Measurements from ENCODE around the gene PROB1. TPM values are rescaled to one million over a fixed set of nuclear protein-coding genes. Genes with fewer than 3 reads are reported as not detected.

PROB1 gene
- total and polyA plus RNA-seq, 2 of the 13 experiments (the other 11 are each of a cell fraction or from before 2014, with no cell fraction given): 0.69 to 1.1 TPM

- no peaks in the 10 kb centered on the region; the same call in 1 of the 2 replicates for H4K20me1 ChIP-seq (ENCODE audit: insufficient read depth, low read length)
- no peak overlapping the region for H3K27ac ChIP-seq (ENCODE audit: extremely low read length, insufficient read depth, low read length)
- no peak for DNase-seq (ENCODE audit: low spot score)
- H3K36me3 ChIP-seq (replicated peaks in 1 of 2; ENCODE audit: control insufficient read depth in 1 of 2, insufficient read depth in 2 of 2, low read length in 2 of 2): no peaks in the 10 kb centered on the region; a peak in 2 of 5 replicates
- in situ Hi-C loops (cut with HindIII; ENCODE audit: extremely low pct_ligation_motif_present, low pct_unique_long_range_greater_than_20kb): no loop called here
- ChIA-PET POLR2A (interaction anchor here (1.2 kb wide), 1 partner anchor 9 kb away, joined by 3 read pairs; no protein-coding TSS in a partner anchor), CTCF (ENCODE audit: low intra/inter-chr PET ratio, low total read pairs) (interaction anchor here (1.6 kb wide), 1 partner anchor 16 kb away, joined by 6 read pairs; no protein-coding TSS in a partner anchor)
- no peak overlapping the region for H3K4me3 ChIP-seq (replicated peaks in 1 of 3; ENCODE audit: insufficient read depth in 1 of 3, low read depth in 2 of 3, low read length in 3 of 3)
- WGBS (ENCODE audit: low lambda C conversion rate): 80% methylated on average over 10 of the region's 10 CpGs
- FAIRE-seq: no peak
- intact Hi-C loops (cut with micrococcal nuclease; ENCODE audit: unreplicated experiment): no loop called here
- peaks cover 2% of the 10 kb centered on the region for H3K79me2 ChIP-seq (ENCODE audit: insufficient read depth, low read length)
- no TSS peak for BruUV-seq (replicated peaks)
- no peak overlapping the region for H3K9ac ChIP-seq (ENCODE audit: insufficient read depth, low read depth, low read length)
- no peak overlapping the region for H2AFZ ChIP-seq (ENCODE audit: low read length)
- no peaks in the 10 kb centered on the region for H3K9me3 ChIP-seq (ENCODE audit: low read length)
- H3K4me1 ChIP-seq (ENCODE audit: insufficient read depth, low read length): peaks cover 34% of the 10 kb centered on the region
- ATAC-seq: no peak
- no peaks in the 10 kb centered on the region for H3K27me3 ChIP-seq (ENCODE audit: control insufficient read depth in 1 of 2, insufficient read depth in 2 of 2, low read length in 2 of 2)
- no peak overlapping the region for H3K4me2 ChIP-seq (ENCODE audit: low read depth, low read length)
- TF ChIP-seq ZNF337 (CRISPR knock-in tag; IDR thresholded peaks at IDR 0.05; ENCODE audit: borderline replicate concordance, low read depth) (no peak), ZNF749 (CRISPR knock-in tag; IDR thresholded peaks at IDR 0.05; ENCODE audit: borderline replicate concordance) (no peak), IKZF4 (CRISPR knock-in tag; IDR thresholded peaks at IDR 0.05; ENCODE audit: borderline replicate concordance, low read depth, not compliant biosample characterization) (no peak), ZNF558 (CRISPR knock-in tag; IDR thresholded peaks at IDR 0.05; ENCODE audit: borderline replicate concordance) (no peak), ATF3 (CRISPR knock-in tag; IDR thresholded peaks at IDR 0.05) (no peak)
Measured at GRCh38 chr5:139401546-139401945, 6.6 kb upstream of the PROB1 start.

- no peak for ATAC-seq
- no peaks in the 10 kb centered on the region for H3K9me3 ChIP-seq (ENCODE audit: low read length)
- H3K27ac ChIP-seq (ENCODE audit: extremely low read length, insufficient read depth, low read length): no peak overlapping the region
- no peak overlapping the region for H3K9ac ChIP-seq (ENCODE audit: insufficient read depth, low read depth, low read length)
- H3K4me1 ChIP-seq (ENCODE audit: insufficient read depth, low read length): peaks cover 19% of the 10 kb centered on the region
- TF ChIP-seq RNF219 (CRISPR knock-in tag; IDR thresholded peaks at IDR 0.05) (no peak), HNRNPUL1 (IDR thresholded peaks at IDR 0.05; ENCODE audit: low read depth, low read length) (no peak)
- intact Hi-C loops (cut with micrococcal nuclease; ENCODE audit: unreplicated experiment): no loop called here
- BruUV-seq (replicated peaks): no TSS peak
- POLR2A ChIA-PET: no interaction called here
- no peak for FAIRE-seq
- in situ Hi-C loops (cut with HindIII; ENCODE audit: extremely low pct_ligation_motif_present, low pct_unique_long_range_greater_than_20kb): no loop called here
- H3K4me3 ChIP-seq (replicated peaks in 1 of 3; ENCODE audit: insufficient read depth in 1 of 3, low read depth in 2 of 3, low read length in 3 of 3): no peak overlapping the region
- no peaks in the 10 kb centered on the region; the same call in 1 of the 2 replicates for H4K20me1 ChIP-seq (ENCODE audit: insufficient read depth, low read length)
- peaks cover 2% of the 10 kb centered on the region for H3K79me2 ChIP-seq (ENCODE audit: insufficient read depth, low read length)
- H2AFZ ChIP-seq (ENCODE audit: low read length): no peak overlapping the region
- 88% methylated on average over 6 of the region's 6 CpGs for WGBS (ENCODE audit: low lambda C conversion rate)
- no peaks in the 10 kb centered on the region for H3K27me3 ChIP-seq (ENCODE audit: control insufficient read depth in 1 of 2, insufficient read depth in 2 of 2, low read length in 2 of 2)
- H3K4me2 ChIP-seq (ENCODE audit: low read depth, low read length): no peak overlapping the region
- DNase-seq (ENCODE audit: low spot score): no peak
- no peaks in the 10 kb centered on the region; a peak in 2 of 5 replicates for H3K36me3 ChIP-seq (replicated peaks in 1 of 2; ENCODE audit: control insufficient read depth in 1 of 2, insufficient read depth in 2 of 2, low read length in 2 of 2)
- CTCF ChIA-PET (ENCODE audit: low intra/inter-chr PET ratio, low total read pairs): no interaction called here
Measured at GRCh38 chr5:139399501-139400121, 4.7 kb upstream of the PROB1 start.
